Measurements from ENCODE around the gene WDR27.

WDR27 gene

DNA sequence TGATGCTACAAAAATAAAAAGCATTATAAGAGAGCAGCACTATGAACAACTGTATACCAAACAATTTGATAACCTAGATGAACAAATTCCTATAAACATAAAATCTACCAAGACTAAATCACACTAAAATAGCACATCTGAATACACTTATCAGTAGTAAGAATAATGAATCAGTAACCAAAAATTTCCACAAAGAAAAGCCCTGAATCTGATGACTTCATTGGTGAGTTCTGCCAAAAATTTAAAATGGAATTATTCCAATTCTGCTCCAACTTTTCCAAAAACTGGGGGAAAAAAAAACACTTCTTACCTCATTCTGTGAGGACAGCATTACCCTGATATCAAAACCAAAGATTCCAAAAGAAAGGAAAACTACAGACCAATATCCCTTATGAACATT, 206.2 kb downstream of the WDR27 start:
- no peak overlapping the region for H3K56ac ChIP-seq (ENCODE audit: low read length)
- H3K18ac ChIP-seq (ENCODE audit: low read length) = no peak overlapping the region
- no peak overlapping the region for H4K8ac ChIP-seq (ENCODE audit: low read depth, low read length)
- H3K4me1 ChIP-seq (ENCODE audit: control insufficient read depth, low read depth, low read length) = no peaks in the 10 kb centered on the region
- no peaks in the 10 kb centered on the region for H3K79me1 ChIP-seq (ENCODE audit: low read length)
- no peak for DNase-seq
- H3K4me2 ChIP-seq (ENCODE audit: low read length) = no peak overlapping the region
- no peaks in the 10 kb centered on the region for H3K79me2 ChIP-seq (ENCODE audit: control insufficient read depth, insufficient read depth, low read length)
- H2AK5ac ChIP-seq (ENCODE audit: low read length) = no peak overlapping the region
- no peak overlapping the region for H3K23ac ChIP-seq (ENCODE audit: low read length)
- no peak overlapping the region for H2BK120ac ChIP-seq (ENCODE audit: low read depth, low read length)
- no peak overlapping the region for H4K5ac ChIP-seq (ENCODE audit: low read length)
- no peaks in the 10 kb centered on the region for H3K36me3 ChIP-seq (ENCODE audit: control insufficient read depth, insufficient read depth, low read length)
- H2BK15ac ChIP-seq (replicated peaks; ENCODE audit: low read depth) = no peak overlapping the region
- no peak overlapping the region for H3K27ac ChIP-seq (ENCODE audit: low read depth, low read length)
- H3K4ac ChIP-seq (ENCODE audit: low read depth, low read length) = no peak overlapping the region
- H3K4me3 ChIP-seq (ENCODE audit: low read length) = no peak overlapping the region
- H3K27me3 ChIP-seq (ENCODE audit: insufficient read depth, low read length, poor library complexity) = no peaks in the 10 kb centered on the region
- no peak overlapping the region for H3K9ac ChIP-seq (ENCODE audit: low read length)
- H2BK5ac ChIP-seq (ENCODE audit: low read length) = no peak overlapping the region

- Histone ChIP-seq H2BK15ac (replicated peaks; ENCODE audit: low read depth) (no peak overlapping the region), H3K4me2 (ENCODE audit: low read length) (no peak overlapping the region), H4K5ac (ENCODE audit: low read length) (no peak overlapping the region), H3K79me1 (ENCODE audit: low read length) (no peaks in the 10 kb centered on the region), H3K27ac (ENCODE audit: low read depth, low read length) (no peak overlapping the region), H3K23ac (ENCODE audit: low read length) (no peak overlapping the region), H3K4ac (ENCODE audit: low read depth, low read length) (no peak overlapping the region), H3K36me3 (ENCODE audit: control insufficient read depth, insufficient read depth, low read length) (no peaks in the 10 kb centered on the region), H2BK120ac (ENCODE audit: low read depth, low read length) (no peak overlapping the region), H3K79me2 (ENCODE audit: control insufficient read depth, insufficient read depth, low read length) (no peaks in the 10 kb centered on the region), H2AK5ac (ENCODE audit: low read length) (no peak overlapping the region), H2BK5ac (ENCODE audit: low read length) (no peak overlapping the region), H3K27me3 (ENCODE audit: insufficient read depth, low read length, poor library complexity) (no peaks in the 10 kb centered on the region), H3K4me3 (ENCODE audit: low read length) (no peak overlapping the region), H3K56ac (ENCODE audit: low read length) (no peak overlapping the region), H4K8ac (ENCODE audit: low read depth, low read length) (no peak overlapping the region), H3K18ac (ENCODE audit: low read length) (no peak overlapping the region), H3K9ac (ENCODE audit: low read length) (no peak overlapping the region), H3K4me1 (ENCODE audit: control insufficient read depth, low read depth, low read length) (no peaks in the 10 kb centered on the region)
- no CpG with 5 or more reads among the region's 3 CpGs for WGBS (ENCODE audit: extremely low coverage, insufficient coverage, low lambda C conversion rate)
- DNase-seq = no peak
Observed at GRCh38 chr6:169494038-169494437, 207.8 kb downstream of the WDR27 start.

GRCh38 chr6:169491482-169491881, 210.3 kb downstream of the WDR27 start:
- no peak overlapping the region for H3K4ac ChIP-seq (ENCODE audit: low read depth, low read length)
- no peaks in the 10 kb centered on the region for H3K79me1 ChIP-seq (ENCODE audit: low read length)
- H3K4me1 ChIP-seq (ENCODE audit: control insufficient read depth, low read depth, low read length) = no peaks in the 10 kb centered on the region
- H3K27ac ChIP-seq (ENCODE audit: low read depth, low read length) = no peak overlapping the region
- H3K27me3 ChIP-seq (ENCODE audit: insufficient read depth, low read length, poor library complexity) = no peaks in the 10 kb centered on the region
- H4K8ac ChIP-seq (ENCODE audit: low read depth, low read length) = no peak overlapping the region
- no CpG with 5 or more reads among the region's 1 CpG for WGBS (ENCODE audit: extremely low coverage, insufficient coverage, low lambda C conversion rate)
- H3K36me3 ChIP-seq (ENCODE audit: control insufficient read depth, insufficient read depth, low read length) = no peaks in the 10 kb centered on the region
- no peak overlapping the region for H3K18ac ChIP-seq (ENCODE audit: low read length)
- no peak overlapping the region for H3K4me2 ChIP-seq (ENCODE audit: low read length)
- no peak overlapping the region for H3K9ac ChIP-seq (ENCODE audit: low read length)
- H3K56ac ChIP-seq (ENCODE audit: low read length) = no peak overlapping the region
- no peak overlapping the region for H2BK120ac ChIP-seq (ENCODE audit: low read depth, low read length)
- H3K79me2 ChIP-seq (ENCODE audit: control insufficient read depth, insufficient read depth, low read length) = no peaks in the 10 kb centered on the region
- no peak overlapping the region for H3K4me3 ChIP-seq (ENCODE audit: low read length)
- H2BK15ac ChIP-seq (replicated peaks; ENCODE audit: low read depth) = no peak overlapping the region
- no peak for DNase-seq
- no peak overlapping the region for H3K23ac ChIP-seq (ENCODE audit: low read length)
- H2AK5ac ChIP-seq (ENCODE audit: low read length) = no peak overlapping the region
- H4K5ac ChIP-seq (ENCODE audit: low read length) = no peak overlapping the region
- no peak overlapping the region for H2BK5ac ChIP-seq (ENCODE audit: low read length)

- H3K4me1 ChIP-seq (ENCODE audit: control insufficient read depth, low read depth, low read length) = no peaks in the 10 kb centered on the region
- no peak overlapping the region for H3K18ac ChIP-seq (ENCODE audit: low read length)
- H2AK5ac ChIP-seq (ENCODE audit: low read length) = no peak overlapping the region
- H3K27ac ChIP-seq (ENCODE audit: low read depth, low read length) = no peak overlapping the region
- H3K4me3 ChIP-seq (ENCODE audit: low read length) = no peak overlapping the region
- H3K79me2 ChIP-seq (ENCODE audit: control insufficient read depth, insufficient read depth, low read length) = no peaks in the 10 kb centered on the region
- no peak overlapping the region for H3K23ac ChIP-seq (ENCODE audit: low read length)
- DNase-seq = no peak
- H3K9ac ChIP-seq (ENCODE audit: low read length) = no peak overlapping the region
- no peak overlapping the region for H2BK5ac ChIP-seq (ENCODE audit: low read length)
- H3K27me3 ChIP-seq (ENCODE audit: insufficient read depth, low read length, poor library complexity) = no peaks in the 10 kb centered on the region
- no peak overlapping the region for H3K4me2 ChIP-seq (ENCODE audit: low read length)
- H2BK120ac ChIP-seq (ENCODE audit: low read depth, low read length) = no peak overlapping the region
- no peak overlapping the region for H2BK15ac ChIP-seq (replicated peaks; ENCODE audit: low read depth)
- no peak overlapping the region for H4K8ac ChIP-seq (ENCODE audit: low read depth, low read length)
- H4K5ac ChIP-seq (ENCODE audit: low read length) = no peak overlapping the region
- no peak overlapping the region for H3K56ac ChIP-seq (ENCODE audit: low read length)
- H3K4ac ChIP-seq (ENCODE audit: low read depth, low read length) = no peak overlapping the region
- H3K79me1 ChIP-seq (ENCODE audit: low read length) = no peaks in the 10 kb centered on the region
- WGBS (ENCODE audit: extremely low coverage, insufficient coverage, low lambda C conversion rate) = no CpG with 5 or more reads among the region's 5 CpGs
- H3K36me3 ChIP-seq (ENCODE audit: control insufficient read depth, insufficient read depth, low read length) = no peaks in the 10 kb centered on the region
Observed at GRCh38 chr6:169490830-169491229, 211.0 kb downstream of the WDR27 start.

- H3K18ac ChIP-seq (ENCODE audit: low read length) = no peak overlapping the region
- H3K36me3 ChIP-seq (ENCODE audit: control insufficient read depth, insufficient read depth, low read length) = no peaks in the 10 kb centered on the region
- no peak overlapping the region for H2BK5ac ChIP-seq (ENCODE audit: low read length)
- H2BK15ac ChIP-seq (replicated peaks; ENCODE audit: low read depth) = no peak overlapping the region
- no peak overlapping the region for H4K8ac ChIP-seq (ENCODE audit: low read depth, low read length)
- no peak overlapping the region for H2BK120ac ChIP-seq (ENCODE audit: low read depth, low read length)
- no peak overlapping the region for H3K9ac ChIP-seq (ENCODE audit: low read length)
- H3K56ac ChIP-seq (ENCODE audit: low read length) = no peak overlapping the region
- no peaks in the 10 kb centered on the region for H3K4me1 ChIP-seq (ENCODE audit: control insufficient read depth, low read depth, low read length)
- no peak for DNase-seq
- no peak overlapping the region for H4K5ac ChIP-seq (ENCODE audit: low read length)
- WGBS (ENCODE audit: extremely low coverage, insufficient coverage, low lambda C conversion rate) = no CpG with 5 or more reads among the region's 6 CpGs
- no peak overlapping the region for H3K4ac ChIP-seq (ENCODE audit: low read depth, low read length)
- no peak overlapping the region for H3K4me2 ChIP-seq (ENCODE audit: low read length)
- no peak overlapping the region for H3K4me3 ChIP-seq (ENCODE audit: low read length)
- H3K79me1 ChIP-seq (ENCODE audit: low read length) = no peaks in the 10 kb centered on the region
- no peak overlapping the region for H3K27ac ChIP-seq (ENCODE audit: low read depth, low read length)
- no peak overlapping the region for H3K23ac ChIP-seq (ENCODE audit: low read length)
- no peak overlapping the region for H2AK5ac ChIP-seq (ENCODE audit: low read length)
- H3K27me3 ChIP-seq (ENCODE audit: insufficient read depth, low read length, poor library complexity) = no peaks in the 10 kb centered on the region
- H3K79me2 ChIP-seq (ENCODE audit: control insufficient read depth, insufficient read depth, low read length) = no peaks in the 10 kb centered on the region
Observed at GRCh38 chr6:169490246-169490641, 211.6 kb downstream of the WDR27 start.

- no peak overlapping the region for H3K9ac ChIP-seq (ENCODE audit: low read length)
- H4K8ac ChIP-seq (ENCODE audit: low read depth, low read length) = no peak overlapping the region
- H3K27me3 ChIP-seq (ENCODE audit: insufficient read depth, low read length, poor library complexity) = no peaks in the 10 kb centered on the region
- no peak overlapping the region for H3K4me2 ChIP-seq (ENCODE audit: low read length)
- H3K79me2 ChIP-seq (ENCODE audit: control insufficient read depth, insufficient read depth, low read length) = no peaks in the 10 kb centered on the region
- no peak overlapping the region for H3K23ac ChIP-seq (ENCODE audit: low read length)
- no peak overlapping the region for H2AK5ac ChIP-seq (ENCODE audit: low read length)
- H2BK15ac ChIP-seq (replicated peaks; ENCODE audit: low read depth) = no peak overlapping the region
- WGBS (ENCODE audit: extremely low coverage, insufficient coverage, low lambda C conversion rate) = no CpG with 5 or more reads among the region's 8 CpGs
- no peaks in the 10 kb centered on the region for H3K4me1 ChIP-seq (ENCODE audit: control insufficient read depth, low read depth, low read length)
- H3K27ac ChIP-seq (ENCODE audit: low read depth, low read length) = no peak overlapping the region
- peak; percentile 10 for DNase-seq
- H3K18ac ChIP-seq (ENCODE audit: low read length) = no peak overlapping the region
- H4K5ac ChIP-seq (ENCODE audit: low read length) = no peak overlapping the region
- H2BK120ac ChIP-seq (ENCODE audit: low read depth, low read length) = no peak overlapping the region
- no peak overlapping the region for H3K56ac ChIP-seq (ENCODE audit: low read length)
- no peak overlapping the region for H2BK5ac ChIP-seq (ENCODE audit: low read length)
- H3K4me3 ChIP-seq (ENCODE audit: low read length) = no peak overlapping the region
- H3K79me1 ChIP-seq (ENCODE audit: low read length) = no peaks in the 10 kb centered on the region
- H3K36me3 ChIP-seq (ENCODE audit: control insufficient read depth, insufficient read depth, low read length) = no peaks in the 10 kb centered on the region
- H3K4ac ChIP-seq (ENCODE audit: low read depth, low read length) = no peak overlapping the region
Observed at GRCh38 chr6:169489563-169490245, 212.1 kb downstream of the WDR27 start.
